ENCODE measurements around the gene FGGY. TPM values are rescaled to one million over a fixed set of nuclear protein-coding genes. Genes with fewer than 3 reads are reported as not detected.

The FGGY gene
- total RNA-seq, 2 donors from 2014 or later: 14.1 to 14.8 TPM

- TF ChIP-seq, protein P1, sequence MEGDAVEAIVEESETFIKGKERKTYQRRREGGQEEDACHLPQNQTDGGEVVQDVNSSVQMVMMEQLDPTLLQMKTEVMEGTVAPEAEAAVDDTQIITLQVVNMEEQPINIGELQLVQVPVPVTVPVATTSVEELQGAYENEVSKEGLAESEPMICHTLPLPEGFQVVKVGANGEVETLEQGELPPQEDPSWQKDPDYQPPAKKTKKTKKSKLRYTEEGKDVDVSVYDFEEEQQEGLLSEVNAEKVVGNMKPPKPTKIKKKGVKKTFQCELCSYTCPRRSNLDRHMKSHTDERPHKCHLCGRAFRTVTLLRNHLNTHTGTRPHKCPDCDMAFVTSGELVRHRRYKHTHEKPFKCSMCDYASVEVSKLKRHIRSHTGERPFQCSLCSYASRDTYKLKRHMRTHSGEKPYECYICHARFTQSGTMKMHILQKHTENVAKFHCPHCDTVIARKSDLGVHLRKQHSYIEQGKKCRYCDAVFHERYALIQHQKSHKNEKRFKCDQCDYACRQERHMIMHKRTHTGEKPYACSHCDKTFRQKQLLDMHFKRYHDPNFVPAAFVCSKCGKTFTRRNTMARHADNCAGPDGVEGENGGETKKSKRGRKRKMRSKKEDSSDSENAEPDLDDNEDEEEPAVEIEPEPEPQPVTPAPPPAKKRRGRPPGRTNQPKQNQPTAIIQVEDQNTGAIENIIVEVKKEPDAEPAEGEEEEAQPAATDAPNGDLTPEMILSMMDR (conservative IDR thresholded peaks at IDR 0.05): no peak
- H3K9me3 ChIP-seq (ENCODE audit: control insufficient read depth, low read length): no peaks in the 10 kb centered on the region
- H3K9ac ChIP-seq (ENCODE audit: extremely low read depth, low read length, poor library complexity, severe bottlenecking): no peak overlapping the region
- no peaks in the 10 kb centered on the region for H3K36me3 Mint-ChIP-seq (ENCODE audit: low read depth)
- H3K9me3 Mint-ChIP-seq: no peaks in the 10 kb centered on the region
- no peak overlapping the region for H3K27ac Mint-ChIP-seq
- peaks cover under 1% of the 10 kb centered on the region for H3K27me3 Mint-ChIP-seq (ENCODE audit: insufficient read depth)
- no peak overlapping the region for H3K4me3 Mint-ChIP-seq
- H3K4me1 ChIP-seq (ENCODE audit: control insufficient read depth, insufficient read depth, low read length): no peaks in the 10 kb centered on the region
- H3K4me1 Mint-ChIP-seq: peaks cover 22% of the 10 kb centered on the region
- H3K27me3 ChIP-seq (ENCODE audit: control insufficient read depth, insufficient read depth, low read length, poor library complexity, severe bottlenecking): no peaks in the 10 kb centered on the region
- peak overlapping the region; percentile 46 for H3K27ac ChIP-seq (ENCODE audit: low read depth, low read length)
- 91 to 96% methylated on average over 5 of the region's 5 CpGs for WGBS, 2 experiments (ENCODE audit: insufficient coverage in 1 of 2, insufficient read length in 1 of 2)
- no peak overlapping the region for H3K4me3 ChIP-seq (ENCODE audit: low read length)
- H3K36me3 ChIP-seq (ENCODE audit: control insufficient read depth, insufficient read depth, low read length): no peaks in the 10 kb centered on the region
- no peak for DNase-seq
Observed at GRCh38 chr1:59415286-59415850, 118.5 kb downstream of the FGGY start.

DNA sequence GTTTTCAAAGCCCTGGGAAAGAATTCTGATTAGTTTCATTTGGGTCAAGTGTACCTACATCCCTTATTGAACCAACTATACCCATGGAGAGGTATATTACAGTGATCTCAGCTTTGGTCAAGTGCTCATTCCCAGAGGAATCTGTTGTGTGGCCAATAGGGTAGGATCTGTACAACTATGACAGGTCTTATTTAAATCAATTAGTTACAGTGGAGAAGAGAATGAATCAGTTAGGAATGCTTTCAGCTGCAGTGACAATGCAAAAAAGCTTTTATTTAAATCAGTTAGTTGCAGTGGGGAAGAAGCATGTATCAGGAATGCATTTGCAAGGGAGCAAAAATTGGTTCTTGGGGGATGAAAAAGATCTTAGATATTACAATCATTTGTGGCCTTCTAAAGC is 119.0 kb downstream of the FGGY start:
- Mint-ChIP-seq H3K36me3 (ENCODE audit: low read depth) (no peaks in the 10 kb centered on the region), H3K27ac (no peak overlapping the region), H3K4me3 (no peak overlapping the region), H3K4me1 (peaks cover 23% of the 10 kb centered on the region), H3K9me3 (no peaks in the 10 kb centered on the region), H3K27me3 (ENCODE audit: insufficient read depth) (peaks cover 4% of the 10 kb centered on the region)
- H3K27me3 ChIP-seq (ENCODE audit: control insufficient read depth, insufficient read depth, low read length, poor library complexity, severe bottlenecking): no peaks in the 10 kb centered on the region
- no peaks in the 10 kb centered on the region for H3K4me1 ChIP-seq (ENCODE audit: control insufficient read depth, insufficient read depth, low read length)
- no peaks in the 10 kb centered on the region for H3K36me3 ChIP-seq (ENCODE audit: control insufficient read depth, insufficient read depth, low read length)
- H3K27ac ChIP-seq (ENCODE audit: low read depth, low read length): peak overlapping the region; percentile 46
- DNase-seq: no peak
- no peaks in the 10 kb centered on the region for H3K9me3 ChIP-seq (ENCODE audit: control insufficient read depth, low read length)
- no peak overlapping the region for H3K4me3 ChIP-seq (ENCODE audit: low read length)
- TF ChIP-seq, protein P1 (conservative IDR thresholded peaks at IDR 0.05): no peak
- H3K9ac ChIP-seq (ENCODE audit: extremely low read depth, low read length, poor library complexity, severe bottlenecking): no peak overlapping the region

- no peak overlapping the region for H3K27ac Mint-ChIP-seq
- TF ChIP-seq, protein P1 (conservative IDR thresholded peaks at IDR 0.05): no peak
- H3K36me3 Mint-ChIP-seq (ENCODE audit: low read depth): no peaks in the 10 kb centered on the region
- H3K9ac ChIP-seq (ENCODE audit: extremely low read depth, low read length, poor library complexity, severe bottlenecking): no peak overlapping the region
- H3K9me3 ChIP-seq (ENCODE audit: control insufficient read depth, low read length): no peaks in the 10 kb centered on the region
- H3K4me1 Mint-ChIP-seq: peaks cover 23% of the 10 kb centered on the region
- no peak overlapping the region for H3K4me3 ChIP-seq (ENCODE audit: low read length)
- no peaks in the 10 kb centered on the region for H3K36me3 ChIP-seq (ENCODE audit: control insufficient read depth, insufficient read depth, low read length)
- H3K27ac ChIP-seq (ENCODE audit: low read depth, low read length): no peak overlapping the region
- no peaks in the 10 kb centered on the region for H3K9me3 Mint-ChIP-seq
- DNase-seq: no peak
- peaks cover 14% of the 10 kb centered on the region for H3K27me3 Mint-ChIP-seq (ENCODE audit: insufficient read depth)
- H3K4me1 ChIP-seq (ENCODE audit: control insufficient read depth, insufficient read depth, low read length): no peaks in the 10 kb centered on the region
- no peak overlapping the region for H3K4me3 Mint-ChIP-seq
- H3K27me3 ChIP-seq (ENCODE audit: control insufficient read depth, insufficient read depth, low read length, poor library complexity, severe bottlenecking): no peaks in the 10 kb centered on the region
Observed at GRCh38 chr1:59417406-59417805, 120.5 kb downstream of the FGGY start.

Data from endodermal cell (in vitro differentiated cells).